Urothelium cell line (cell line): Measurements from ENCODE around the gene PIEZO1.
"Not testable (repeated sequence)": the region's sequence is repeated elsewhere in the genome, so short reads cannot be mapped to it uniquely, and the experiment has no call there.

Experiments used
- DNase-seq: peaks from one replicate; pipeline ENCODE4 v3.0.0; 2011; ENCODE audit warnings: low spot score, mixed read lengths
- FAIRE-seq: peaks from 2 replicates; lab custom pipeline; 2011; peaks lifted over from hg19 to GRCh38; lab: Jason Lieb, UNC

The PIEZO1 gene

GRCh38 chr16:88678224-88678979, 106.6 kb downstream of the PIEZO1 start:
- no peak for FAIRE-seq

DNA sequence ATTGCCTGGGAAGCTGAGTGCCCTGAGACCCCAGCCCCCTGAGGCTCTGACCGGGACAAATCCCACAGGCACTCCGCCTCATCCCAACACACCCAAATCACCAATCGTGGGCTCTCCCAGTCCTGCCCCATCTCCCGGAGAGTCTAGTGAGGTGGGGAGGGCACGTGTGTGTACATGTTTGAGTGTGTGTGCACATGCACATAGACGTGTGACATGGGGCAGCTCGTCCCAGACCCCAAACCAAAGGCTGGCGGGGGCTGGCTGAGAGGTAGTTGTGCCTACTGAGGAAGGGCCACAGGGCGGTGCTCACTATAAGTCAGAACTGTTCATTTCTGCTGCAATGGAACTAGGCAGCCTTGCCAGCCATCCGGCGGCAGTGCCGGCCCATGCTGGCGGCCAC, 107.3 kb downstream of the PIEZO1 start:
- DNase-seq (no peak), FAIRE-seq (no peak)

More at GRCh38 chr16:88678224-88678979, 106.6 kb downstream of the PIEZO1 start:
- DNase-seq, result no peak

DNA sequence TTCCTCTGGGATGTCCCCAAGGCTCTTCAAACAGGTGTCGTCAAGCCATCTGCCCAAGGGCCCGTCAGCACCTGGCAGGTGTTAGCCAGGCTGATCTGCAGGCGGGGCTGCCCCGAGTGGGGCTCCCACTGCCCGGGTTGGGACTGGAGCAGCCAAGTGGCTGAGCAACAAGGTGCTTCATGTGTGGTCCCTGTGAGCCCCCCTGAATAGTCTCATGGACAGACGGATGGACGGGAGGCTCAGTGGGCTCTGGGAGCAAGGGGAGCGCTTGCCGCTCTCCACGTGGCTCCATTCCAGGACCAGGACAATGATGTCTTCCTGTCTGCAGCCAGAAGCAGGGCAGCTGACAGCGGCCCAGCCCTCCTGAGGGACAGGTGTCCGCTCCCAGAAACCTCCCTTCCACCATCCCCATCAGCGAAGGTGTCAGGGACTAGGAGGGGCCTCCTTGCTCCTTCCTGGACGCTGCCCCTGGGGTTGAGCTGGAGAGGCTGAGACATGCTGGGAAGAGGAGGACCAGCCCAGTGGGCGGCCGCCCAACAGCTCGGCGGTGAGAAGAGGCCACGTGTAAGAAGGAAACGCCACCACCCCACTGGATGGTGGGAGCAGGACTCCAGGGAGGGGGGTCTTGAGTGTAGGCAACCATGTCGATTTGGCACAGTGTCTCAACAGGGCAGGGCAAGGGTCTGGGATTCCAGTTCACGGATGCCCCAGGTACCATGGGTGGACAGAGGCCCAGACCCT, 108.3 kb downstream of the PIEZO1 start:
- FAIRE-seq (no peak), DNase-seq (no peak)

DNA sequence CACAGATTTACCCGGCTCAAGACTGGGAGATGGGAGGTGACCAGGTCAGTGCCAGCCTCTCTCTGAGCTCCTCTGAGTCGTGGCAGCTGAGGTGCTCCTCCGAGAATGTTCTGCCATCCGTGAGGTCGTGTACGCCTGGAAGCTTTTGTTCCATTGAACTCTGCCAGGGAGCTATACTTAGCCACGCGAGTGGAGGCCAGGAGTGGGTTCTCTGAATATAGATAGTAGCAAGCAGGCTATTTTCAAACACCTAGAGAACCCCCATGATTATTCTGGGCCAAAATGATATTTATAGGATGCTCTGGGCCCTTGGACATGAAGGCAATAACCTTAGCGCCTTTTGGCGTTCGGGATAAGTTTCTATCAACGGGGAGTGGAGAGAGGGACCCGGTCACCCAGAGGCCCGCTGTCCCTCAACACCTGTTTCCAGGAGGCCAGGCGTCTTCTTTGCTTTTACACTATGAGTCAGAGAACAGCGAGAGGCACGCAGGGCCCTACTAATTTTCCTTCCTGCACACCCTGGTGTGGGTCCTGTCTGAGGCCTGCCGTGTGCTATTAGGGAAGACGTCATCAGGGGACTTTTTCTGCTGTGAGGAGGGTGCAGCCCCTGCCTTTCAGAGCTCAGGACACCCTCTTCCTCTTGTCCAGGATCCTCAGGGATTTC, 111.2 kb downstream of the PIEZO1 start:
- FAIRE-seq, result no peak
- DNase-seq, result no peak

DNA sequence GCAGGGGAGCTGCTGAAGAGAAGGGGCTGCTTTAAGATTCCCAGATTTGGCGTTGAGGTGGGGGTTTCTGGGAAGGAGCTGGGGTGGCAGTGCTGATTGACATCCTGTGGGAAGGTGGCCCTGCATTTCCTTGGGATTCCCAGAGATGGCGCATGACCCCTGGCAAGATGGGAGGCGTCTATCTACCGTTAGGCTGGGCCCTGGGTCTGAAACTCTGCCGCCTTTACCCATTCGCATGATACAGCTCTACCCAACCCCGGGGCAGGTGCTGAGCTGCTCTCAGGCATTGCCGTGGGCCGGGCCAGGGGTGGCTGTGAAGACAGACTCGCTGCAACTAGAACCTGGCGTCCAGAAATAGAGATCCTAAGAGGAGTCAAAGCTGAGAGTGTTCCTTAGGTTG, 112.2 kb downstream of the PIEZO1 start:
- DNase-seq, result no peak

DNA sequence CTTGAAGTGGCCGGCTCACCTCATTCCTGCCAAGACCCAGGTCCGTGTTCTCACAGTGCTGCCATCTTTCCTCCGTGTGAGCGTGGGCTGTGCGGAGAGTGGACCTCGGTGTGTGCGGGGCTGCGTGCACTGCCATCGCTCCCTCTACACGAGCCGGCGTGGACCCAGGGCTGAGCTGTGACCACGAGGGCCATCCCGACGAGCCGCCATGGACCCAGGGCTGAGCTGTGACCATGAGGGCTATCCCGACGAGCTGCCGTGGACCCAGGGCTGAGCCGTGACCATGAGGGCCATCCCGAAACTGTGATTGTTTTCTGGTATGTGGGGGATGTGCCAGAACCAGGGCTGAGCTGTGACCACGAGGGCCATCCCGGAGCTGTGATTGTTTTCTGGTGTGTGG, 113.2 kb downstream of the PIEZO1 start:
- no peak for DNase-seq
- no peak for FAIRE-seq

More for the DNA sequence above, 112.2 kb downstream of the PIEZO1 start:
- FAIRE-seq, result no peak

DNA sequence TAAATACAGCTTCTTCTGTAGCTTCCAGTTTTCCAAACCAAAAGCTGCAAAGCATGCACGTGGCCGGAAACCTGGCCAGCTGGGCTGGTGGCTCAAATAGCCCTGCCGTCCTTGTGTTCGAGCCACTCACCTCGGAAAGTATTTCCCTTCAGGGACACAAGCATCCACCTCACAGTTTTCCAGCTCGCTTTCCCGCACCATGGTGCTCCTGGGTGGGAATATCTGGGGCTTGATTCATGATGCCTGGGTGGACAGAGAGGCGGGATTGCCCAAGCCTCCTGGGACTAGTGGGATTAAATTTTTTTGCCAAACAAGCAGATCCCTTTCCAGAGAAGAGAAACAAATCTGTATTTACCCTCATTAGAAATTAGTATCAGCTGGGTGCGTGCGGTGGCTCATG, 115.0 kb downstream of the PIEZO1 start:
- DNase-seq (no peak), FAIRE-seq (no peak)

- DNase-seq, FAIRE-seq: not testable (repeated sequence)
Measured at GRCh38 chr16:88669493-88669892, 115.5 kb downstream of the PIEZO1 start.

DNA sequence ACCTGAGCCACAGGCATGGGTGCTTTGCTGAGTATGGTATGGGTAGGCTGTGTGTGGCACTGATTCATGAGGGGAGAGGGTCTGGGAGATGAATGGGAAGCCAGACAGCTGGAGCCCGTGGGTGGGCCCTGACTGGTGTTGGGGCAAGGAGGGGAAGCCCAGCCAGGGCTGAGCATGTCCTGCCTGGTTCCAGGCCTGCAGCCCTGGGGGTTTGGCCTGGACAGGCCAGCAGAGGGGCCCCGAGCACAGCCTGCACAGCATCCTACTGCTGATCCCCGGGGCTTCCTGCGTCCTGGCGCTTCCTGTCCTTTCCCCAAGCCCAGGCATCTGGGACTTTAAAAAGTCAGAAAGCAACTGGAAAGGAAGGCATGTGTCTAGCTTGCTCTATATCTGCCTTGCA, 117.6 kb downstream of the PIEZO1 start:
- FAIRE-seq, result no peak
- DNase-seq, result no peak

DNA sequence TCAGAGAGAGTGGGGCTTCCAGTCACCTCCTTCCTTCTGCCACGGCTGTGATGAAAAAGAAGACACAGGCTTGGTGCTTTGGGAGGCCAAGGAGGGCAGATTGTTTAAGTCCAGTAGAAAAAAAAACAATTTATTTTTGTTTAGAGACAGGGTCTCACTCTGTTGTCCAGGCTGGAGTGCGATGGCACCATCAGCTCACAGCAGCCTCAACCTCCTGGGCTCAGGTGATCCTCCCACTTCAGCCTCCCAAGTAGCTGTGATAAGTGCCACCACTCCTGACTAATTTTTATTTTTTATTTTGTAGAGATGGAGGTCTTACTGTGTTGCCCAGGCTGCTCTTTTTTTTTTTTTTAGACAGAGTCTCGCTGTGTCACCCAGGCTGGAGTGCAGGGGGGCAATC, 119.5 kb downstream of the PIEZO1 start:
- no peak for FAIRE-seq
- DNase-seq, result no peak
